ENCODE data around the gene ADGRB3.
"Not testable (repeated sequence)": the region's sequence is repeated elsewhere in the genome, so short reads cannot be mapped to it uniquely, and the experiment has no call there.

The ADGRB3 gene

DNA sequence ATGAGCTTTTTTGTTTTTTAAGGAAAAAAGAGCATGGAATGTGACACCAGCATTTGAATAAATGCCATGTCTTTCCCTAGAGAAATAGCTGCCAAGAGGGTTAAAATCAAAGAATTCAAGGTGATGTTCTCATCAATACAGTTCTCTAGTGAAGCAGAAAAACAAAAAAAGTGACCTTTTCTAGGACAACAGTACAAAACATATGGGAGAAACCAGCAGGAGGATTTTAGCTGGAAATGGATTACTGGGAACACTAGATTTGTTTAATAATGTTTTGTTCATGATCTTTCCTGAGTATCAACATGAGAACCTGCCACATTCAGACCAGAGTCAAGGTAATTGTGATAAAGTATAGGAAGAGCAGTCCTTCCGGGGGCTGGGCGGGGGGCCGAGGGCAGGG is 789.5 kb downstream of the ADGRB3 start:
- DNase-seq (ENCODE audit: low spot score) = no peak
- TF ChIP-seq CTCF (IDR thresholded peaks at IDR 0.05; ENCODE audit: borderline replicate concordance, control extremely low read depth, extremely low read depth, insufficient read depth, missing control alignments) = no peak
- in situ Hi-C loops (cut with MboI; ENCODE audit: low sequenced_read_pairs, unreplicated experiment) = no loop called here

- in situ Hi-C loops (cut with MboI; ENCODE audit: low sequenced_read_pairs, unreplicated experiment) = no loop called here
- TF ChIP-seq CTCF (IDR thresholded peaks at IDR 0.05; ENCODE audit: borderline replicate concordance, control extremely low read depth, extremely low read depth, insufficient read depth, missing control alignments) = no peak
- no peak for DNase-seq (ENCODE audit: low spot score)
These were observed 792.8 kb downstream of the ADGRB3 start for GRCh38 chr6:69427882-69428281.

GRCh38 chr6:69432168-69432567 is 797.1 kb downstream of the ADGRB3 start:
- in situ Hi-C loops (cut with MboI; ENCODE audit: low sequenced_read_pairs, unreplicated experiment) = not testable (repeated sequence)

DNA sequence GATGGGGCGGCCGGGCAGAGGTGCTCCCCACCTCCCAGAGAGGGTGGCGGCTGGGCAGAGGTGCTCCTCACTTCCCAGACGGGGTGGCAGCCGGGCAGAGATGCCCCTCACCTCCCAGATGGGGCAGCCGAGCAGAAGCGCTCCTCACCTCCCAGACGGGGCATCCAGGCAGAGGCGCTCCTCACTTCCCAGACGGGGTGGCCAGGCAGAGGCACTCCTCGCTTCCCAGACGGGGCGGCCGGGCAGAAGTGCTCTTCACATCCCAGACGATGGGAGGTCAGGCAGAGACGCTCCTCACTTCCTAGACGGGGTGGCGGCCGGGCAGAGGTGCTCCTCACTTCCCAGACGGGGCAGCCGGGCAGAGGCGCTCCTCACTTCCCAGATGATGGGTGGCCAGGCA is 798.0 kb downstream of the ADGRB3 start:
- in situ Hi-C loops (cut with MboI; ENCODE audit: low sequenced_read_pairs, unreplicated experiment); DNase-seq (ENCODE audit: low spot score): not testable (repeated sequence)

More at GRCh38 chr6:69432168-69432567, 797.1 kb downstream of the ADGRB3 start:
- DNase-seq (ENCODE audit: low spot score) = not testable (repeated sequence)

GRCh38 chr6:69438113-69438512 is 803.0 kb downstream of the ADGRB3 start:
- TF ChIP-seq CTCF (IDR thresholded peaks at IDR 0.05; ENCODE audit: borderline replicate concordance, control extremely low read depth, extremely low read depth, insufficient read depth, missing control alignments) = no peak
- in situ Hi-C loops (cut with MboI; ENCODE audit: low sequenced_read_pairs, unreplicated experiment) = no loop called here

More at GRCh38 chr6:69438113-69438512, 803.0 kb downstream of the ADGRB3 start:
- no peak for DNase-seq (ENCODE audit: low spot score)

All from GM13976 (cell line).